Measurements from ENCODE around the gene MAP7D2.
"Not testable (repeated sequence)": the region's sequence is repeated elsewhere in the genome, so short reads cannot be mapped to it uniquely, and the experiment has no call there.

MAP7D2 gene

GRCh38 chrX:20116577-20117240, at the start of gene MAP7D2:
Gene MAP7D2 (minus strand): TSS chrX:20116907. CDS start chrX:20116879, 28 bp downstream.
- DNase-seq (ENCODE audit: low read depth in 2 of 2), result no peak

- DNase-seq (ENCODE audit: low read depth in 2 of 2), result not testable (repeated sequence)
These were observed 45.8 kb upstream of the MAP7D2 start for GRCh38 chrX:20162516-20162915.

GRCh38 chrX:20159797-20160385, 43.2 kb upstream of the MAP7D2 start:
- DNase-seq (ENCODE audit: low read depth in 2 of 2), result no peak

- DNase-seq (ENCODE audit: low read depth in 2 of 2), result no peak
These were observed 35.0 kb upstream of the MAP7D2 start for GRCh38 chrX:20151689-20152088.

GRCh38 chrX:20149326-20149725, 32.6 kb upstream of the MAP7D2 start:
- no peak for DNase-seq (ENCODE audit: low read depth in 2 of 2)

- DNase-seq (ENCODE audit: low read depth in 2 of 2), result no peak
These were observed 30.9 kb upstream of the MAP7D2 start for GRCh38 chrX:20147561-20147960.

- DNase-seq (ENCODE audit: low read depth in 2 of 2), result no peak
These were observed 27.8 kb upstream of the MAP7D2 start for GRCh38 chrX:20144491-20144890.

GRCh38 chrX:20143561-20143960, 26.9 kb upstream of the MAP7D2 start:
- DNase-seq (ENCODE audit: low read depth in 2 of 2), result no peak

- DNase-seq (ENCODE audit: low read depth in 2 of 2), result no peak
These were observed 26.4 kb upstream of the MAP7D2 start for GRCh38 chrX:20143111-20143510.

GRCh38 chrX:20141281-20142220, 24.8 kb upstream of the MAP7D2 start, which contains the start of gene EIF1AX:
Gene EIF1AX (minus strand): TSS chrX:20141838. CDS start chrX:20141640, 198 bp downstream.
- DNase-seq (ENCODE audit: low read depth in 2 of 2), result peak; percentile 91 to 98

GRCh38 chrX:20140420-20140819, 23.7 kb upstream of the MAP7D2 start:
- DNase-seq (ENCODE audit: low read depth in 2 of 2), result no peak

- no peak for DNase-seq (ENCODE audit: low read depth in 2 of 2)
These were observed 23.3 kb upstream of the MAP7D2 start for GRCh38 chrX:20139966-20140365.

GRCh38 chrX:20135944-20136343, 19.2 kb upstream of the MAP7D2 start:
- DNase-seq (ENCODE audit: low read depth in 2 of 2), result no peak

- no peak for DNase-seq (ENCODE audit: low read depth in 2 of 2)
These were observed 16.0 kb upstream of the MAP7D2 start for GRCh38 chrX:20132666-20133065.

- no peak for DNase-seq (ENCODE audit: low read depth in 2 of 2)
These were observed 13.7 kb upstream of the MAP7D2 start for GRCh38 chrX:20130357-20130756.

GRCh38 chrX:20129547-20129946, 12.8 kb upstream of the MAP7D2 start:
- DNase-seq (ENCODE audit: low read depth in 2 of 2), result no peak

- DNase-seq (ENCODE audit: low read depth in 2 of 2), result no peak
These were observed 12.0 kb upstream of the MAP7D2 start for GRCh38 chrX:20128670-20129069.

- not testable (repeated sequence) for DNase-seq (ENCODE audit: low read depth in 2 of 2)
These were observed 10.7 kb upstream of the MAP7D2 start for GRCh38 chrX:20127440-20127839.

- not testable (repeated sequence) for DNase-seq (ENCODE audit: low read depth in 2 of 2)
These were observed 10.1 kb upstream of the MAP7D2 start for GRCh38 chrX:20126833-20127232.

- DNase-seq (ENCODE audit: low read depth in 2 of 2), result no peak
These were observed 8.3 kb upstream of the MAP7D2 start for GRCh38 chrX:20124964-20125363.

GRCh38 chrX:20118065-20118824, 1.5 kb upstream of the MAP7D2 start:
- no peak for DNase-seq (ENCODE audit: low read depth in 2 of 2)
